ENCODE results near the gene ATP9B.

DNA sequence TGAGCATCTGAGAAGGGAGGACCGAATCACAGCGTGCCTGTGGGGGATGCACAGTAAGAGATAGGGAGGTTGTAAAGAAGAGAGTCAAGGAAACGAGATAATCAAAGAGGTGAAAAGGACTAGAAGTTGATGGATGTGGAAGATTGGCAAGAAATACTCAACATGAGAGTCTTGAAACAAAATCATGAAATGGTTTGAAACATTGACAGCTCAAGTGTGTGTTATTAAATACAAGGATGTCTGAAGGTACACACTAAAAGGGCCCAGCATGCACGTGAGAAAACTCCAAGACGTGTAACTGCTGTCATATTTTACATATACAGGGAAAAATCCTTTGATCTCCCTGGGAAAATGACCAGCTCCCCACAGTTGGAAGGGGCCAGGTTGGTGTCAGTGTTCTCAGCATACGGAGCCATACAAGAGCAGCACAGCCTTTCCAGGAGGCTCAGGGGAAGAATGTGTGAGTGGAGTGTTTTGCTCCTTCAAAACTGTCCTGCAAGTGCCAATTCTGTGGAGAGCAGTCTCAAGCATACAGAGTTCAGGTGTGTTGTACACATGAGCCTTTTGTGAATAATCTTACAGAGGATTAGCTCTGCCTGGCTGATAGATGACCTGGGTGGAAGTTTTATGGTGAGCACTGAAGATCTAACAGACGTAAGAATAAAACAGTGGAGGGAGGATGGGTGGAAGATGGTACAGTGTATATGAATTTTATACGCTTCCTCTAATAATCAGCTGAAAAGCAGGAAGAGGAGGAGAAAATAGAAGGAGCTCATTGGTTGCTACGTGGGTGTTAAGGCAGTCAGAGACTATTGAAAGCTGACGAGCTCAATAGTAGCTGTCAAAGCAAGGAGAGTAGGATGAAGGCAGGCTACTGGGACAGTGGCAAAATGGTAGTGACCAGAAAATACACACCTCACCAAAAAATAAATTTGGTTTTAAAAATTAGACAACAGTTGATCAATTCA lies 126.8 kb downstream of the ATP9B start:
- TF ChIP-seq, protein P1, sequence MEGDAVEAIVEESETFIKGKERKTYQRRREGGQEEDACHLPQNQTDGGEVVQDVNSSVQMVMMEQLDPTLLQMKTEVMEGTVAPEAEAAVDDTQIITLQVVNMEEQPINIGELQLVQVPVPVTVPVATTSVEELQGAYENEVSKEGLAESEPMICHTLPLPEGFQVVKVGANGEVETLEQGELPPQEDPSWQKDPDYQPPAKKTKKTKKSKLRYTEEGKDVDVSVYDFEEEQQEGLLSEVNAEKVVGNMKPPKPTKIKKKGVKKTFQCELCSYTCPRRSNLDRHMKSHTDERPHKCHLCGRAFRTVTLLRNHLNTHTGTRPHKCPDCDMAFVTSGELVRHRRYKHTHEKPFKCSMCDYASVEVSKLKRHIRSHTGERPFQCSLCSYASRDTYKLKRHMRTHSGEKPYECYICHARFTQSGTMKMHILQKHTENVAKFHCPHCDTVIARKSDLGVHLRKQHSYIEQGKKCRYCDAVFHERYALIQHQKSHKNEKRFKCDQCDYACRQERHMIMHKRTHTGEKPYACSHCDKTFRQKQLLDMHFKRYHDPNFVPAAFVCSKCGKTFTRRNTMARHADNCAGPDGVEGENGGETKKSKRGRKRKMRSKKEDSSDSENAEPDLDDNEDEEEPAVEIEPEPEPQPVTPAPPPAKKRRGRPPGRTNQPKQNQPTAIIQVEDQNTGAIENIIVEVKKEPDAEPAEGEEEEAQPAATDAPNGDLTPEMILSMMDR (conservative IDR thresholded peaks at IDR 0.05): no peak
- TF ChIP-seq ZFX (IDR thresholded peaks at IDR 0.05): no peak
